Small intestine (tissue), 16 donors: ENCODE measurements around the gene NUTM2E. TPM values are rescaled to one million over a fixed set of nuclear protein-coding genes. Genes with fewer than 3 reads are reported as not detected.
"Not testable (repeated sequence)": the region's sequence is repeated elsewhere in the genome, so short reads cannot be mapped to it uniquely, and the experiment has no call there.

Experiments
- DNase-seq, 2 donors: peaks; one replicate each; pipeline versions ENCODE4 v3.0.0 to v3.0.0-alpha.2; 2013
- FAIRE-seq: peaks from 2 replicates; lab custom pipeline; 2012; peaks lifted over from hg19 to GRCh38; lab: Jason Lieb, UNC
- H3K27ac ChIP-seq, 3 donors: one replicate each; pipeline ENCODE4 v1.5.1; 2013; ENCODE audit warnings: low read length in 2 of 3, mild to moderate bottlenecking in 2 of 3, control low read depth in 1 of 3, inconsistent platforms in 1 of 3, low read depth in 1 of 3, moderate library complexity in 1 of 3
- H3K27me3 ChIP-seq, 3 donors: one replicate each; pipeline ENCODE4 v1.6.1; 2013; ENCODE audit warnings: low read length in 3 of 3, inconsistent platforms in 1 of 3; ENCODE audit not compliant: control insufficient read depth in 3 of 3, insufficient read depth in 3 of 3
- H3K36me3 ChIP-seq, 3 donors: one replicate each; pipeline ENCODE4 v1.6.1; 2013; ENCODE audit warnings: low read length in 3 of 3, inconsistent platforms in 1 of 3, low read depth in 1 of 3, mild to moderate bottlenecking in 1 of 3, moderate library complexity in 1 of 3; ENCODE audit not compliant: control insufficient read depth in 3 of 3, insufficient read depth in 2 of 3
- H3K4me1 ChIP-seq, 3 donors: one replicate each; pipeline ENCODE4 v1.6.1; 2013; ENCODE audit warnings: low read length in 2 of 3, inconsistent platforms in 1 of 3, low read depth in 1 of 3, mild to moderate bottlenecking in 1 of 3, moderate library complexity in 1 of 3; ENCODE audit not compliant: control insufficient read depth in 3 of 3, insufficient read depth in 2 of 3
- H3K4me3 ChIP-seq, 3 donors: one replicate each; pipeline ENCODE4 v1.5.1; 2013; ENCODE audit warnings: low read length in 3 of 3, control low read depth in 1 of 3, inconsistent platforms in 1 of 3, low read depth in 1 of 3, mild to moderate bottlenecking in 1 of 3, moderate library complexity in 1 of 3
- H3K9me3 ChIP-seq, 2 donors: one replicate each; pipeline ENCODE4 v1.6.1; 2013; ENCODE audit warnings: low read depth in 1 of 2, low read length in 1 of 2; ENCODE audit not compliant: control insufficient read depth in 2 of 2, insufficient read depth in 1 of 2
- WGBS, 3 donors: extraction: QIAGEN DNeasy Blood & Tissue Kit; methylation state at CpG; one replicate each; pipeline ENCODE4 v1.1.7; 2013; 5-methylcytosine and 5-hydroxymethylcytosine counted together
- long read RNA-seq, 10 donors: transcript quantifications; one replicate each; lab custom pipeline, GENCODE V29; 2026
- polyA plus RNA-seq, 4 donors: library from polyadenylated mRNA; stranded (reverse) in 3 of 4; unstranded in 1 of 4; fragments of 200-250 nt in 3 of 4; fragments of 120-200 nt in 1 of 4; gene quantifications; one replicate each; pipeline versions ENCODE4 v1.2.1 to v1.2.3, GENCODE V29; 2013
- donor health status: healthy with polysubstance abuse.
- donor health status: control.
- donor health status: control.
- donor health status: Bipolar disorder and iron deficiency.
- donor health status: healthy.

The NUTM2E gene, protein sequence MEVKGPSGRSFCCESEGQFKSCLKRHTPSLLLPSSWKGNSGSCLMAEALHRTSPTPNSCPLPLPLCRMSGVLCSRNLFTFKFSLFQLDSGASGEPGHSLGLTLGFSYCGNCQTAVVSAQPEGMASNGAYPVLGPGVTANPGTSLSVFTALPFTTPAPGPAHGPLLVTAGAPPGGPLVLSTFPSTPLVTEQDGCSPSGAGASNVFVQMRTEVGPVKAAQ (N-terminal part only)
- polyA plus RNA-seq = under 1 TPM in 2 of 4 donors, not detected in 2; 0.09 to 0.73 TPM
- long read RNA-seq, donor 1 = 0 reads
- long read RNA-seq, donor 2 = 0 reads
- long read RNA-seq, donor 3 = 0 reads
- long read RNA-seq, donor 4 = 0 reads
- long read RNA-seq, donor 5 = 0 reads
- long read RNA-seq, donor 6 = 0 reads
- long read RNA-seq, donor 7 = 0 reads
- long read RNA-seq, donor 8 = 0 reads
- long read RNA-seq, donor 9 = 0 reads
- long read RNA-seq, donor 10 = 0 reads

DNA sequence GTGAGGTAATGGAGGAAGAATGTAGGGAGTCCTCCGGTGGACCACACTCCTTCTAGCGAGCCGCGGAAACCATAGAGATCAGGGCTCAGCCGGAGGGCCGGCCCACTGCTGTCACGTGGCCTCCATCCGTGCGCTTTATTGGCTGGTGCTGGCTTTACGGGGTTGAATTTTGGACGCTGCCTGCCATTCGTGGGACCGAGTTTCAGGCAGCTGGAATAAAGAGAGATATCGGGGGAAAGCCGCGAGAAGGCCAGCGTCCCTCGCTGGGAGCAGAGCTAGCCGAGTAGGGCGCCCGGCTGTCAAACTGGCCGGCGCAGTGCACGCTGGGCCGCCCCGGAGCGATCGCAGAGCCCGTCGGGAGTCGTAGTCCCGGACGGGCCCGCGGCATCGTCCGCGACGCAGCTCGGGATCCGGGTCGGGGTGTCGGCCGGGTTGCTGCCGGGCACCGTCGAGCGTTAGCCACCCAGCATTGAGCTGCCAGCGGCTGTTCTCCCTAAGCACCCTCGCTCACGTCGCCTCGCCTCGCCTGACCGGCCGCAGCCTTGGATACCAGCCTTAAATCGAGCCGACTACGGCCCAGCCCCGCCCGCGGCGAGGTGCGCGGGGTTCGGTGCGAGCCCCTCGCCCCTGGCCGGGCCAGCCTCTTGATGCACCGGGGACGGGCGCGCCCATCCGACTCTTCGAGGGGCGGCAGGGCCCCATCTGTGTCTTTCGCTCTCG is at the start of gene NUTM2E:
TSS of gene NUTM2E (plus strand) at position 244 of the 720 bp plus-strand sequence. CDS start 15,002 bp downstream, outside the sequence.
- FAIRE-seq, H3K4me1 ChIP-seq, H3K9me3 ChIP-seq, H3K27me3 ChIP-seq, H3K36me3 ChIP-seq: not testable (repeated sequence)
- 0 to 1% (median 0%) methylated on average over 31 to 75 of the region's 78 CpGs for WGBS, 3 donors
- DNase-seq = peak; percentile 69 to 83
- Histone ChIP-seq H3K27ac (peak within 1 kb of the TSS; percentile 83 to 93 (median 86)), H3K4me3 (peak within 1 kb of the TSS; percentile 47 to 57 (median 50))

DNA sequence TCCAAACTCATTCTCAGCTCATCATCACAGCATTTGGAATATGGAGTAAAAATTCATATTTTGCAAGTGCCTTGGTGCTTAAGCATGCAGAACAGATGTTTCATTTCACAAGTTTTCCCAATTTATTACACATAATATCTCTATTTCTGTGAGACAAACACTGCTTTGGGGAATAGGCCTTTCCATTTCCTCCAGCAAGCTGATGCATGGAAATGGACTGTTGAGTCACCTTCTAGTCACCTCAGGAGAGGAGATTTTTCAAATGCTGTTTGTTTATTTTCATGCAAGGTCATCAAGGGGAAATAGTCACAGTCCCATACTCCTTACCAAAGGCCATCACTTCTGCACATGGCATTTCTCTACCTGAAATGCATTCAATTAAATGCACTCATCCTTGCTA is 48.5 kb upstream of the NUTM2E start:
- not testable (repeated sequence) for DNase-seq, H3K27ac ChIP-seq, FAIRE-seq, H3K9me3 ChIP-seq, H3K36me3 ChIP-seq, H3K4me1 ChIP-seq, H3K27me3 ChIP-seq, H3K4me3 ChIP-seq

DNA sequence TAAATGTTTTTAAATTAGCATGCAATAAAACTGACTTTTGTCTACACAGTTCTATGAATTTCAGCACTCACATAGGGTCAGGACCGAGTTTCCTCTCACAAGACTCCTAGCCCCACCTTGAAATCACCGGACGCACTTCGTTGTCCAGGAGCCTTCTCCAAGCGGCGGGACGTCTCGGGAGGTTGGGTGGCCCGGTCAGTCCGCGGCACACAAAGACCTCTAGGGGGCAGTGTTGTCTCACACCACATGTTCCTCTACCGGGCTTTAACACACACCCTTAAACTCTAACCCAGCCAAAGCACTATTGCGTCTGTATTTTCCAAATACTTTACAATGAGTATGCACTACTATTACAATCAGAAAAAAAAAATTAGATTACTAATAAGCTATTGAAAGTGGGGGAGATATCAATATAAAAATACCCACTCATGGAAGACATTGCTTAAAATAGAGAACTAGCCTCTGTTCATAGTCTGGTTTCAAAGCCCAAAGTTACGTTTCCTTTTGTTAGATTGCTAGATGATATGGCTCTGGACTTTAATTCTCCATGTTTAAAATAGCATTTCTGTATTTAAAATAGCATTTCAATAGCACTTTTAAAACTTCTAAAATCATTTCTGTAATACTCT is 47.1 kb upstream of the NUTM2E start:
- WGBS, 3 donors = 4 to 10% (median 9%) methylated on average over 14 of the region's 14 CpGs

DNA sequence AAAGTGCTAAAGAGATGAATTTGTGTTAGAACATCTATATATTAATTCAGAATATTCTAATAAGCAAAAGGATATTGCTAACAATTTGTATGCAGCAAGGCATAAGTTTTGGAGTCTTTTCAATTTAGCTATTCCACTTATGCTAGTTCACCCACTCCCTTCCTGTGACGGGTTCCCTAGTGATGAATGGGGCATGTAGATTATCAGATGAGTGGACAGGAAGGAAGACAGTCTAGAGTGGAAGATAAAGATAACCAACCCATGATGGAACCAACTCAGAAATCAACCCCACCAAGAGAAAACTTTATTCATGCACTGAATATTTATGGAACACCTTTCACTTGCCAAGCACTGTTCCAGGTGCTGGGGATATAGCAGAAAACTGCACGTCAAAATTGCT is 46.5 kb upstream of the NUTM2E start:
- not testable (repeated sequence) for H3K36me3 ChIP-seq, H3K4me1 ChIP-seq, H3K27me3 ChIP-seq, H3K4me3 ChIP-seq, FAIRE-seq, H3K9me3 ChIP-seq, DNase-seq, H3K27ac ChIP-seq
- 60 to 86% (median 64%) methylated on average over 1 of the region's 2 CpGs for WGBS, 3 donors

More for the DNA sequence above, 47.1 kb upstream of the NUTM2E start:
- DNase-seq = peak; percentile 75 to 79
- H3K36me3 ChIP-seq, H3K27me3 ChIP-seq, H3K4me3 ChIP-seq, H3K4me1 ChIP-seq, H3K27ac ChIP-seq, FAIRE-seq, H3K9me3 ChIP-seq: not testable (repeated sequence)

DNA sequence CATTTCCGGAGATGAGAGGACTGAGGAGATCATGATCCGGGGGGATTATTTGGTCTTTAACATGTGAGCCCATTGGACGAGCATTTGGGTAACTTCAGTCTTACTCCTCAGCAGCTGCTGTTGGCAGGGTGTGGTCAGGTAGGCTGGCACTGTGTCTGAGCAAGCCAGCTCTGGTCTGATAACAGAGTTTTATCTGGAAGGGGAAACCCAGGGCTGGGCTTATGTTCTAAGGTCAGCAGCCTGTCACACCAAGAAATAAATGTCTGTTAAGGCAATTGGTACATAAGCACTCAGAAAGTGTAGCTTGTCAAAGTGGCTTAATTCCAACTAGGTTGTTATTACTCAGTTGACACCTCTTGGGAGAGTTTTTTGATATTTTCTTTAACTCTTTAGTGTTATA is 45.0 kb upstream of the NUTM2E start:
- DNase-seq, H3K27ac ChIP-seq, H3K9me3 ChIP-seq, H3K36me3 ChIP-seq, H3K4me1 ChIP-seq, H3K27me3 ChIP-seq, H3K4me3 ChIP-seq: not testable (repeated sequence)
- FAIRE-seq = peak; percentile 33
- 25 to 73% (median 39%) methylated on average over 3 of the region's 3 CpGs for WGBS, 3 donors

DNA sequence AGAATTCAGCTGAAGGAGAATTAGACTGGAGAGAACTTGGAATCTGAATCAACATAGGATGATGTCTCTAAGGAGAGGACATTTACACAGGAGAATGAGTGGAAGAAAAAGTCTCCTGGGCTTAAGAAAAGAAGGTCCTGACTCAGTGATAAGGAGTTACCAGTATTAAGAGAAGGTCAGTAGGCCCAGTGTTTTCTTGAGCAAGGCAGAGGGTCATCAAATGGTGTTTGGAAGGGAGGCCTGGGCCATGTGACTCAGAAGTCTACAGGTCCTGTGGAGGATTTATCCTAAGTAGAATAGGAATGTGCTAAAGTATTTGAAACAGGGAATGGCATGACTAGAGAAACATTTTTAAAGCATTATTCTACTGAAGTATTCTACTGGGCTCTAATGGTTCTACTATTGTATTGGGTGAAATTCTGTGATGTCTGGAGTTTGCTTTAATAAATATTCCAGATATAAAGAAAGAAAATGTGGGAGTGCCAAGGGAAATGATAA is 39.0 kb upstream of the NUTM2E start:
- not testable (repeated sequence) for FAIRE-seq, H3K4me1 ChIP-seq, H3K27me3 ChIP-seq, H3K36me3 ChIP-seq, H3K9me3 ChIP-seq, H3K27ac ChIP-seq, DNase-seq, H3K4me3 ChIP-seq

DNA sequence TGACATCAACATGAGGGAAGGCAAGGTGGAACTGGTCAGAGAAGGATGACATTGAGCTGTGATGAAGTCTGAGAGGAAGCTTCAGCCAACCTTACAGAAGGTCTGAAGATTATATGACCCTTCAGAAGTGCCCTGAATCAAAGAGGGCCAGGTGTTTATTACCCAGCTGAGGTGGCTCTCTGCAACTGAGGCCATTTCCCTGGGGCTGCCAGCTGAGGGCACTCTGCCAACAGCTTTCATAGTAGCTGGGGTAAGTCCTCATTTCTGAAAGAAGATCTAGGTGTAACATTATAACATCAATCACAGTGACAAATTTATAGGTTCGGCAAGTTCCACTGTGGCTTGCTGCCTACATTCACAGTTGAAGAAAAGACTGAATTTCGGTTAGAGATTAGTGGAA is 37.2 kb upstream of the NUTM2E start:
- not testable (repeated sequence) for DNase-seq, FAIRE-seq
- WGBS, 3 donors = 66% methylated on average over 2 of the region's 2 CpGs; no CpG with 5 or more reads in 2 of the 3 donors

DNA sequence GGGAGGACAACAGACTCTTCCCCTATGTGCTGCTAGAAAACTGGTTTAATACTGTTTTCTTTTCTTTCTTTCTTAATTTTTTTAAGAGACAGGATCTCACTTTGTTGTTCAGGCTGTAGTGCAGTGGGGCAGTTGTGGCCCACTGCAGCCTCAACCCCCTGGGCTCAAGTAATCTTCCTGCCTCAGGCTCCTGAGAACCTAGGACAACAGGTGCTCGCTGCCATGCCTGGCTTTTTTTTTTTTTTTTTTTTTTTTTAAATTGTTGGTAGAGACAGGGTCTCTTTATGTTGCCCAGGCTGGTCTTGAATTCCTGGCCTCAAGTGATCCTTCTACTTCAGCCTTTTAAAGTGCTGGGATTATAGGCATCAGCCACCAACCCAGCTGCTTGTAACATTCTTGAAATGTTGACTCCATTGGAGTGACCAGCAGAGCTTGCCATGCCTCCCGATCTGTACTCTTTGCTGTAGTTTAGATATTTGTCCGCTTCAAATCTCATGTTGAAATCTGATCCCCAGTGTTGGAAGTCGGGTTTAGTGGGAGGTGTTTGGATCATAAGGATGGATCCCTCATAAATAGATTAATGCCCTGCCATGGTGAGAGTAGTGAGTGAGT is 34.5 kb upstream of the NUTM2E start:
- not testable (repeated sequence) for FAIRE-seq, H3K9me3 ChIP-seq, H3K4me1 ChIP-seq, H3K36me3 ChIP-seq, H3K27me3 ChIP-seq, H3K27ac ChIP-seq, DNase-seq, H3K4me3 ChIP-seq
- 83 to 91% (median 89%) methylated on average over 3 of the region's 4 CpGs for WGBS, 3 donors

More for the DNA sequence above, 37.2 kb upstream of the NUTM2E start:
- H3K4me3 ChIP-seq, H3K27me3 ChIP-seq, H3K36me3 ChIP-seq, H3K9me3 ChIP-seq, H3K27ac ChIP-seq, H3K4me1 ChIP-seq: not testable (repeated sequence)
